ENCODE measurements around the gene PPP2R3C.
"Not testable (repeated sequence)": the region's sequence is repeated elsewhere in the genome, so short reads cannot be mapped to it uniquely, and the experiment has no call there.

Gene PPP2R3C

GRCh38 chr14:35133542-35134328 lies 11.9 kb upstream of the PPP2R3C start:
- DNase-seq = peak in 1 of 58 donors; percentile 1

- no peak for DNase-seq
These were observed 2.3 kb upstream of the PPP2R3C start for GRCh38 chr14:35124127-35124526.

GRCh38 chr14:35123388-35123703 lies 1.6 kb upstream of the PPP2R3C start:
- no peak for DNase-seq

- DNase-seq = peak in 9 of 58 donors; percentile 31 to 86 (median 59)
These were observed 1.1 kb upstream of the PPP2R3C start for GRCh38 chr14:35122696-35123387.

- DNase-seq = peak in 1 of 58 donors; percentile 58
These were observed 534 bp downstream of the PPP2R3C start for GRCh38 chr14:35121026-35121886.

- DNase-seq = no peak
These were observed 4.7 kb downstream of the PPP2R3C start for GRCh38 chr14:35117112-35117511.

GRCh38 chr14:35116242-35116641 lies 5.5 kb downstream of the PPP2R3C start:
- no peak for DNase-seq

GRCh38 chr14:35114036-35114435 lies 7.8 kb downstream of the PPP2R3C start:
- DNase-seq = no peak

- DNase-seq = no peak
These were observed 8.4 kb downstream of the PPP2R3C start for GRCh38 chr14:35113308-35113950.

GRCh38 chr14:35112641-35113040 lies 9.1 kb downstream of the PPP2R3C start:
- no peak for DNase-seq

GRCh38 chr14:35107866-35108265 lies 13.9 kb downstream of the PPP2R3C start:
- no peak for DNase-seq

GRCh38 chr14:35094645-35095044 lies 27.1 kb downstream of the PPP2R3C start:
- DNase-seq = not testable (repeated sequence)

GRCh38 chr14:35088514-35088913 lies 33.3 kb downstream of the PPP2R3C start:
- DNase-seq = no peak

GRCh38 chr14:35085441-35085840 lies 36.3 kb downstream of the PPP2R3C start:
- no peak for DNase-seq

- DNase-seq = no peak
These were observed 38.1 kb downstream of the PPP2R3C start for GRCh38 chr14:35083530-35084150.

- DNase-seq = no peak
These were observed 42.0 kb downstream of the PPP2R3C start for GRCh38 chr14:35079742-35080141.

- no peak for DNase-seq
These were observed 43.7 kb downstream of the PPP2R3C start for GRCh38 chr14:35078082-35078481.

GRCh38 chr14:35073486-35073885 lies 48.3 kb downstream of the PPP2R3C start:
- no peak for DNase-seq

- DNase-seq = no peak
These were observed 49.6 kb downstream of the PPP2R3C start for GRCh38 chr14:35072226-35072625.

- DNase-seq = no peak
These were observed 53.4 kb downstream of the PPP2R3C start for GRCh38 chr14:35068238-35069012.

Measured in anterior cingulate cortex (tissue), 58 donors.